IMR-90 (cell line): ENCODE measurements around the gene SLC25A12. TPM values are rescaled to one million over a fixed set of nuclear protein-coding genes. Genes with fewer than 3 reads are reported as not detected.

Experiments used
- ATAC-seq: fragments of 200-7000 bp; cut with Tn5 transposase; 2 replicates; pipeline ENCODE4 v1.9.1; 2020; ENCODE audit warnings: low read depth, mild to moderate bottlenecking, moderate library complexity
- BruUV-seq: library from RNA; stranded (reverse); fragments of 400-500 nt; replicated peaks from 2 replicates; lab custom pipeline; 2021; lab: Mats Ljungman, UMichigan
- CTCF ChIA-PET: fragments of 300-600 bp; formaldehyde crosslinking; extraction: SDS; loops from one replicate; lab custom pipeline; 2021; ENCODE audit warnings: antibody characterized with exemption; lab: Yijun Ruan, JAX
- POLR2A ChIA-PET: fragments of 300-600 bp; sonication (Branson Sonifier 250); formaldehyde crosslinking; loops from one replicate; lab custom pipeline; 2022; ENCODE audit warnings: antibody characterized with exemption; ENCODE audit not compliant: unreplicated experiment; lab: Charles Lee
- DNase-seq: peaks from one replicate; pipeline ENCODE4 v3.0.0; 2013
- H2AFZ ChIP-seq: replicated peaks from 2 replicates; pipeline ENCODE3; 2013; ENCODE audit warnings: low read length, mild to moderate bottlenecking; ENCODE audit not compliant: poor library complexity
- H2AK5ac ChIP-seq: 2 replicates; pipeline ENCODE4 v1.6.1; 2013; ENCODE audit warnings: low read depth, low read length, inconsistent platforms
- H2AK9ac ChIP-seq: replicated peaks from 2 replicates; pipeline ENCODE3; 2013; ENCODE audit warnings: mild to moderate bottlenecking, low read depth, low read length, moderate library complexity; ENCODE audit not compliant: poor library complexity
- H2BK120ac ChIP-seq: 2 replicates; pipeline ENCODE4 v1.6.1; 2013; ENCODE audit warnings: low read depth, low read length, inconsistent platforms
- H2BK15ac ChIP-seq: 3 replicates; pipeline ENCODE4 v1.6.1; 2013; ENCODE audit warnings: low read depth, low read length, inconsistent platforms
- H2BK20ac ChIP-seq: 2 replicates; pipeline ENCODE4 v1.6.1; 2013; ENCODE audit warnings: low read depth, mild to moderate bottlenecking, inconsistent platforms, low read length, moderate library complexity
- H2BK5ac ChIP-seq: 2 replicates; pipeline ENCODE4 v1.6.1; 2013; ENCODE audit warnings: mild to moderate bottlenecking, low read depth, low read length, inconsistent platforms; ENCODE audit not compliant: poor library complexity, severe bottlenecking
- H3K14ac ChIP-seq: replicated peaks from 2 replicates; pipeline ENCODE4 v1.6.1; 2013; ENCODE audit warnings: low read depth, low read length, inconsistent platforms
- H3K18ac ChIP-seq: 2 replicates; pipeline ENCODE4 v1.6.1; 2013; ENCODE audit warnings: low read depth, low read length, control low read depth
- H3K23ac ChIP-seq: 2 replicates; pipeline ENCODE4 v1.6.1; 2013; ENCODE audit warnings: low read depth, low read length, inconsistent platforms
- H3K27ac ChIP-seq: 2 replicates; pipeline ENCODE4 v1.5.1; 2013; ENCODE audit warnings: mild to moderate bottlenecking, control low read depth, low read length; ENCODE audit not compliant: insufficient read depth
- H3K27me3 ChIP-seq: 2 replicates; pipeline ENCODE4 v1.6.1; 2013; ENCODE audit warnings: low read length; ENCODE audit not compliant: control insufficient read depth, insufficient read depth
- H3K36me3 ChIP-seq: 2 replicates; pipeline ENCODE4 v1.6.1; 2013; ENCODE audit warnings: low read length, mixed read lengths; ENCODE audit not compliant: control insufficient read depth, insufficient read depth
- H3K4ac ChIP-seq: 2 replicates; pipeline ENCODE4 v1.6.1; 2013; ENCODE audit warnings: low read depth, low read length, inconsistent platforms
- H3K4me1 ChIP-seq: 2 replicates; pipeline ENCODE4 v1.6.1; 2013; ENCODE audit warnings: low read length, mixed read lengths; ENCODE audit not compliant: control insufficient read depth, insufficient read depth
- H3K4me2 ChIP-seq: 2 replicates; pipeline ENCODE4 v1.6.1; 2013; ENCODE audit warnings: low read depth, mild to moderate bottlenecking, control low read depth, low read length, moderate library complexity
- H3K4me3 ChIP-seq: 2 replicates; pipeline ENCODE4 v1.5.1; 2013; ENCODE audit warnings: low read depth, mild to moderate bottlenecking, control low read depth, low read length, moderate library complexity; ENCODE audit not compliant: insufficient read depth
- H3K56ac ChIP-seq: 2 replicates; pipeline ENCODE4 v1.6.1; 2013; ENCODE audit warnings: low read length, inconsistent platforms; ENCODE audit not compliant: insufficient read depth; ENCODE audit errors: extremely low read depth
- H3K79me1 ChIP-seq, 2 experiments: 2 replicates each; pipeline ENCODE4 v1.6.1; 2013; ENCODE audit warnings: low read length in 2 of 2, inconsistent platforms in 1 of 2, low read depth in 1 of 2
- H3K9ac ChIP-seq: 2 replicates; pipeline ENCODE4 v1.6.1; 2013; ENCODE audit warnings: low read depth, low read length, control low read depth
- H3K9me1 ChIP-seq: 2 replicates; pipeline ENCODE4 v1.6.1; 2013; ENCODE audit warnings: low read length, inconsistent platforms; ENCODE audit not compliant: insufficient read depth
- H3K9me3 ChIP-seq: 2 replicates; pipeline ENCODE4 v1.6.1; 2013; ENCODE audit warnings: low read length; ENCODE audit not compliant: control insufficient read depth, insufficient read depth
- H4K20me1 ChIP-seq: 2 replicates; pipeline ENCODE4 v1.6.1; 2013; ENCODE audit warnings: low read length, inconsistent platforms; ENCODE audit not compliant: insufficient read depth
- H4K5ac ChIP-seq: 2 replicates; pipeline ENCODE4 v1.6.1; 2013; ENCODE audit warnings: mild to moderate bottlenecking, low read depth, low read length, control low read depth
- H4K8ac ChIP-seq, 2 experiments: 2 replicates each; pipeline ENCODE4 v1.6.1; 2013; ENCODE audit warnings: low read depth in 2 of 2, low read length in 2 of 2, control low read depth in 1 of 2, inconsistent platforms in 1 of 2
- H4K91ac ChIP-seq: 2 replicates; pipeline ENCODE4 v1.6.1; 2013; ENCODE audit warnings: low read depth, low read length, inconsistent platforms; ENCODE audit not compliant: insufficient read depth
- BHLHE40 ChIP-seq: fragments of 150-350 bp; IDR thresholded peaks from 2 replicates; pipeline ENCODE4 v1.6.1; 2016; ENCODE audit warnings: mild to moderate bottlenecking, low read depth, low read length
- MAFK ChIP-seq: IDR thresholded peaks from 2 replicates; pipeline ENCODE4 v1.6.1; 2012; ENCODE audit warnings: low read depth, low read length, improper control_type of control experiment
- MXI1 ChIP-seq: IDR thresholded peaks from 2 replicates; pipeline ENCODE4 v1.6.1; 2012; ENCODE audit warnings: low read depth, mild to moderate bottlenecking, low read length, moderate library complexity, borderline replicate concordance
- NFE2L2 ChIP-seq: fragments of 150-350 bp; IDR thresholded peaks from 2 replicates; pipeline ENCODE4 v1.6.1; 2016; ENCODE audit warnings: low read depth, mild to moderate bottlenecking, low read length
- POLR2A ChIP-seq: IDR thresholded peaks from 2 replicates; pipeline ENCODE4 v1.6.1; 2012; ENCODE audit warnings: mild to moderate bottlenecking, low read depth, low read length
- RFX5 ChIP-seq: IDR thresholded peaks from 2 replicates; pipeline ENCODE4 v1.8.0; 2012; ENCODE audit warnings: low read depth, mild to moderate bottlenecking, low read length, moderate library complexity
- WGBS, 2 experiments: methylation state at CpG; one replicate each; pipeline versions ENCODE4 v1.1.5 to v1.1.7; 2013; ENCODE audit warnings: missing lambda C conversion rate in 2 of 2; ENCODE audit not compliant: insufficient read length in 1 of 2; ENCODE audit errors: extremely low coverage in 2 of 2; 5-methylcytosine and 5-hydroxymethylcytosine counted together
- dilution Hi-C: fragments of 300-500 bp; cut with HindIII; formaldehyde crosslinking; loops from one replicate; pipeline ENCODE4 v1.14.3; 2018; ENCODE audit warnings: low sequenced_read_pairs; ENCODE audit not compliant: unreplicated experiment
- in situ Hi-C: fragments of 300-500 bp; cut with MboI; formaldehyde crosslinking; loops from 3 replicates; pipeline ENCODE4 v1.14.3; 2019; ENCODE audit warnings: low sequenced_read_pairs, inconsistent platforms, mixed read lengths
- intact Hi-C: fragments of 100-400 bp; cut with micrococcal nuclease; formaldehyde crosslinking; loops from 2 replicates; pipeline ENCODE4 v1.10.0; 2022
- polyA plus RNA-seq, 3 experiments: library from polyadenylated mRNA; depleted of rRNA; stranded (reverse); fragments of >200 nt; gene quantifications; 2 replicates each; pipeline ENCODE4 v1.2.3, GENCODE V29; 2012; ENCODE audit warnings: low replicate concordance in 1 of 3
- total RNA-seq: library from RNA; depleted of rRNA; stranded (reverse); fragments of >200 nt; gene quantifications from 2 replicates; pipeline ENCODE4 v1.2.3, GENCODE V29; 2012

The SLC25A12 gene
- total and polyA plus RNA-seq, 2 of the 4 experiments (the other 2 are of a cell fraction): 16.3 to 17.6 TPM

DNA sequence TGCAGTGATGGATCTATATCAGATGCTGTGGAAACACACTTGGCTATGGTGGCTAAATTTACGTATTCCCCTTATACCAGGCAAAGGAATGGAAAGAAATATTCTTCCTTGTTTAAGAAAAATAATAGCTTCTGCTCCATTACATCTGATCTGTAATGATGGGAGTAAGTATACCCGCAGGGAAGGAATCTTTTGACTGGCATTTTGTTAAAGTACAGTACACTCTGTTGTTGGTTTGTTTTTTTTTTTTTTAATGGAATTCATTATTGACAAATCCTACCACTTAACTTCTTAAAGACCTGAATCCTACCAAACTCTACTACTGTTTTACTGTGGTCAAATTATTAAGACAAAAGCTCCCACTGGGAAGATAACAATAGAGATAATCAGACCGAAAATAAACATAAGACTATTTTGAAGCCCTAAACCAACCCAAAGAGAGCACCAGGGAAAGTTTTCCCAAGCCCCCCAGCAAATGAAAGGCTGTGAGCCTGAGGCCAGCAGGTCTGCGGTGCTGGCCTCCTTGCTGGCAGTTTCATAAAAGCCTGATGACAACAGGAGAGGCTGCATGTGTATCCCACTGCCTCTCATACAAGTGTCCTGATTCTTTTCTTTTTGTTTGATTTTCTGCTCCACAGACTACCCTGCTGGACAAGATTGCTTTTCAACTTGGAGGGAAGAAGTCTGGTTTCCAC is 101.0 kb downstream of the SLC25A12 start:
- Histone ChIP-seq H3K14ac (no peak overlapping the region), H3K9ac (no peak overlapping the region), H3K4ac (no peak overlapping the region), H2AK9ac (no peak overlapping the region), H3K9me3 (no peaks in the 10 kb centered on the region), H3K23ac (no peak overlapping the region), H3K27ac (no peak overlapping the region), H3K79me1 (no peaks in the 10 kb centered on the region), H3K56ac (no peak overlapping the region), H4K91ac (no peak overlapping the region), H3K4me3 (no peak overlapping the region), H3K36me3 (no peaks in the 10 kb centered on the region; the same call in none of the 2 replicates), H3K9me1 (0 out of 2 replicates have a peak, but pooled peaks cover 4% of the 10 kb centered on the region), H2BK15ac (no peak overlapping the region), H4K8ac (no peak overlapping the region), H3K4me1 (no peaks in the 10 kb centered on the region; the same call in 1 of the 2 replicates), H4K20me1 (no peaks in the 10 kb centered on the region), H3K4me2 (no peak overlapping the region), H4K5ac (no peak overlapping the region), H3K27me3 (no peaks in the 10 kb centered on the region), H2BK5ac (no peak overlapping the region), H2AK5ac (no peak overlapping the region), H2BK20ac (no peak overlapping the region), H2AFZ (no peak overlapping the region), H2BK120ac (no peak overlapping the region), H3K18ac (no peak overlapping the region)
- no peak for DNase-seq
- ATAC-seq: no peak
- dilution Hi-C loops: no loop called here
- intact Hi-C loops: no loop called here
- ChIA-PET POLR2A (no interaction called here), CTCF (interaction anchor here (0.7 kb wide), 1 partner anchor 68 kb away, joined by 3 read pairs; no protein-coding TSS in a partner anchor)
- TF ChIP-seq POLR2A: no peak
- TF ChIP-seq BHLHE40: no peak
- TF ChIP-seq RFX5: no peak
- no peak for TF ChIP-seq NFE2L2
- TF ChIP-seq MAFK: no peak
- TF ChIP-seq MXI1: no peak
- no TSS peak for BruUV-seq
- WGBS, 2 experiments: no CpG with 5 or more reads among the region's 4 CpGs
- in situ Hi-C loops: no loop called here
